K562 (cell line): Measurements from ENCODE around the gene RNF115. TPM values are rescaled to one million over a fixed set of nuclear protein-coding genes. Genes with fewer than 3 reads are reported as not detected.

Source experiments
- ATAC-seq: fragments of 200-7000 bp; cut with Tn5 transposase; 3 replicates; pipeline ENCODE4 v1.9.1; 2020; ENCODE audit warnings: moderate library complexity
- BruUV-seq: library from RNA; stranded (reverse); fragments of 400-500 nt; replicated peaks from 2 replicates; lab custom pipeline; 2021; lab: Mats Ljungman, UMichigan
- CTCF ChIA-PET: fragments of 300-600 bp; formaldehyde crosslinking; extraction: SDS; loops from one replicate; lab custom pipeline; 2021; ENCODE audit warnings: low intra/inter-chr PET ratio; lab: Yijun Ruan, JAX
- POLR2A ChIA-PET: fragments of 300-600, 350-650 bp; sonication (Branson Sonifier 250); formaldehyde crosslinking; extraction: SDS; loops from one replicate; lab custom pipeline; 2021; ENCODE audit warnings: antibody characterized with exemption, inconsistent platforms; lab: Yijun Ruan, JAX
- DNase-seq, 4 experiments: peaks; one replicate each; pipeline versions ENCODE4 v3.0.0 to v3.0.0-alpha.2; 2011 to 2018; ENCODE audit warnings: low spot score in 3 of 4, mixed read lengths in 3 of 4; ENCODE audit errors: extremely low read depth in 1 of 4
- FAIRE-seq: peaks from 2 replicates; lab custom pipeline; 2011; peaks lifted over from hg19 to GRCh38; lab: Jason Lieb, UNC
- H2AFZ ChIP-seq: 2 replicates; pipeline ENCODE4 v1.6.0; 2011; ENCODE audit warnings: low read depth, low read length, control low read depth, inconsistent platforms
- H3K27ac ChIP-seq: fragments of 200-600 bp; 3 replicates; pipeline ENCODE4 v1.8.0; 2011; ENCODE audit warnings: low read depth, mild to moderate bottlenecking, control low read depth, inconsistent platforms, low read length, moderate library complexity, mixed read lengths; ENCODE audit errors: extremely low read depth
- H3K27me3 ChIP-seq, 2 experiments: fragments of 300-600 bp in 1 of 2; 2 replicates in 1 of 2; 3 replicates in 1 of 2; pipeline versions ENCODE4 v1.6.0 to v1.8.0; 2011; ENCODE audit warnings: inconsistent platforms in 2 of 2, low read length in 2 of 2, mild to moderate bottlenecking in 1 of 2, mixed read lengths in 1 of 2, moderate library complexity in 1 of 2; ENCODE audit not compliant: control insufficient read depth in 2 of 2, insufficient read depth in 2 of 2
- H3K36me3 ChIP-seq: fragments of 300-600 bp; 3 replicates; pipeline ENCODE4 v1.8.0; 2011; ENCODE audit warnings: mild to moderate bottlenecking, low read length, inconsistent platforms; ENCODE audit not compliant: control insufficient read depth, insufficient read depth
- H3K4me1 ChIP-seq, 2 experiments: fragments of 200-600 bp in 1 of 2; replicated peaks in 1 of 2; 2 replicates in 1 of 2; 3 replicates in 1 of 2; pipeline versions ENCODE4 v1.5.1 to v1.8.0; 2011; ENCODE audit warnings: inconsistent platforms in 2 of 2, low read length in 2 of 2, mild to moderate bottlenecking in 1 of 2, mixed read lengths in 1 of 2, moderate library complexity in 1 of 2; ENCODE audit not compliant: control insufficient read depth in 2 of 2, insufficient read depth in 2 of 2
- H3K4me2 ChIP-seq: 2 replicates; pipeline ENCODE4 v1.6.1; 2011; ENCODE audit warnings: low read length, control low read depth, inconsistent platforms, mixed read lengths; ENCODE audit not compliant: insufficient read depth
- H3K4me3 ChIP-seq: fragments of 200-600 bp; sonication (generic), shearing (Covaris generic); 2 replicates; pipeline ENCODE4 v1.5.1; 2016; ENCODE audit warnings: control low read depth, inconsistent platforms
- H3K79me2 ChIP-seq: fragments of 200-600 bp; 3 replicates; pipeline ENCODE4 v1.8.0; 2011; ENCODE audit warnings: low read length, inconsistent platforms; ENCODE audit not compliant: control insufficient read depth, insufficient read depth
- H3K9ac ChIP-seq, 2 experiments: 2 replicates each; pipeline versions ENCODE4 v1.6.0 to v1.6.1; 2011; ENCODE audit warnings: low read depth in 2 of 2, low read length in 2 of 2, control low read depth in 1 of 2, inconsistent platforms in 1 of 2, mild to moderate bottlenecking in 1 of 2, mixed read lengths in 1 of 2; ENCODE audit not compliant: insufficient read depth in 1 of 2
- H3K9me1 ChIP-seq: one replicate; pipeline ENCODE4 v1.6.0; 2011; ENCODE audit warnings: inconsistent platforms, mild to moderate bottlenecking, low read length, moderate library complexity; ENCODE audit not compliant: control insufficient read depth, insufficient read depth
- H3K9me3 ChIP-seq: replicated peaks from 2 replicates; pipeline ENCODE4 v1.5.1; 2011; ENCODE audit warnings: low read depth, low read length, inconsistent platforms; ENCODE audit not compliant: control insufficient read depth, insufficient read depth
- H4K20me1 ChIP-seq: replicated peaks from 2 replicates; pipeline ENCODE4 v1.6.1; 2011; ENCODE audit warnings: low read length, inconsistent platforms, mixed read lengths; ENCODE audit not compliant: control insufficient read depth, insufficient read depth
- DMBX1 ChIP-seq: fragments of 250-450 bp; sonication (Bioruptor Pico); IDR thresholded peaks from 2 replicates; pipeline ENCODE4 v1.8.0; 2022; ENCODE audit warnings: inconsistent platforms, mild to moderate bottlenecking, moderate library complexity, borderline replicate concordance
- ZFX ChIP-seq: sonication (generic); formaldehyde crosslinking; IDR thresholded peaks from 2 replicates; pipeline ENCODE4 v1.8.0; 2022; ENCODE audit warnings: mild to moderate bottlenecking, missing genetic modification reagents, moderate library complexity
- ZNF12 ChIP-seq: sonication (generic); formaldehyde crosslinking; IDR thresholded peaks from 2 replicates; pipeline ENCODE4 v1.4.0; 2020; ENCODE audit warnings: mild to moderate bottlenecking, missing genetic modification reagents
- ZNF311 ChIP-seq: fragments of 250-450 bp; sonication (Bioruptor Pico); IDR thresholded peaks from 2 replicates; pipeline ENCODE4 v1.4.0; 2020; ENCODE audit warnings: mild to moderate bottlenecking, moderate library complexity
- WGBS: fragments of 100-300 bp; shearing (Covaris generic); methylation state at CpG from one replicate; pipeline ENCODE4 v1.1.6; 2016; ENCODE audit warnings: low coverage, mixed read lengths; ENCODE audit not compliant: insufficient coverage; ENCODE audit errors: missing lambda C conversion rate; 5-methylcytosine and 5-hydroxymethylcytosine counted together
- in situ Hi-C: fragments of 300-500 bp; cut with MboI; formaldehyde crosslinking; loops from 4 replicates; pipeline ENCODE4 v1.15.0; 2018; ENCODE audit warnings: inconsistent platforms, mixed read lengths
- intact Hi-C: fragments of 100-400 bp; cut with micrococcal nuclease; formaldehyde crosslinking; loops from 2 replicates; pipeline ENCODE4 v1.14.2; 2022
- polyA plus RNA-seq, 8 experiments: library from polyadenylated mRNA; depleted of rRNA in 4 of 8; stranded (reverse) in 5 of 8; unstranded in 3 of 8; fragments of >200 nt; fragmentation: Nextera tagmentation in 2 of 8; fragmentation: Illumina TruSeq in 1 of 8; extraction: Ambion mirVana in 2 of 8; extraction: Trizol in 1 of 8; gene quantifications; 2 replicates each; pipeline versions ENCODE4 v1.2.1 to v1.2.3, GENCODE V29; 2011 to 2014; ENCODE audit warnings: inconsistent platforms in 1 of 8, missing spikeins in 1 of 8
- total RNA-seq, 7 experiments: library from RNA; depleted of rRNA in 6 of 7; stranded (reverse); fragments of >200 nt in 6 of 7; fragmentation: Illumina TruSeq in 2 of 7; extraction: Trizol in 2 of 7; gene quantifications; 2 replicates each; pipeline versions ENCODE4 v1.2.1 to v1.2.3, GENCODE V29; 2011 to 2021; ENCODE audit warnings: low replicate concordance in 1 of 7
- TF ChIP-seq, protein P1 (sequence below): sonication (generic); formaldehyde crosslinking; IDR thresholded peaks from 2 replicates; pipeline ENCODE4 v1.8.1; 2023; ENCODE audit warnings: mild to moderate bottlenecking, missing genetic modification reagents

The RNF115 gene
- total and polyA plus RNA-seq, 9 of the 15 experiments (the other 6 are each of a cell fraction or from before 2014, with no cell fraction given), result 1.9 to 14.3 (median 9.5) TPM

DNA sequence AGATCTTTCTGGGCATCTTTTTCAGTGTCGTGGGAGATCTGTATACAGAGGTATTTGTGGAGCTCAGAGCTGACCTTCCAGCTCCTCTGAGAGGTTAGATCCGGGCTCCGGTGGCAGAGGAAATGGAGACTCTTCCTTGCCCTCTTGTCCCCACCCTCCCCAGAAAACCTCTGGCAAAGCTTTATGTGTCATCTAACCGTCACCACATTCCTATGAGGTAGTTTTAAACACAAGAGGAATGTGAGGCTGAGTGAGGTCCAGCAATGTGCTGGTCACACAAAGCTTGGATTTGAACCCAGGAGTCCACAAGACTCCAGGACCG lies 103.4 kb downstream of the RNF115 start (continued):
- TF ChIP-seq, protein P1, sequence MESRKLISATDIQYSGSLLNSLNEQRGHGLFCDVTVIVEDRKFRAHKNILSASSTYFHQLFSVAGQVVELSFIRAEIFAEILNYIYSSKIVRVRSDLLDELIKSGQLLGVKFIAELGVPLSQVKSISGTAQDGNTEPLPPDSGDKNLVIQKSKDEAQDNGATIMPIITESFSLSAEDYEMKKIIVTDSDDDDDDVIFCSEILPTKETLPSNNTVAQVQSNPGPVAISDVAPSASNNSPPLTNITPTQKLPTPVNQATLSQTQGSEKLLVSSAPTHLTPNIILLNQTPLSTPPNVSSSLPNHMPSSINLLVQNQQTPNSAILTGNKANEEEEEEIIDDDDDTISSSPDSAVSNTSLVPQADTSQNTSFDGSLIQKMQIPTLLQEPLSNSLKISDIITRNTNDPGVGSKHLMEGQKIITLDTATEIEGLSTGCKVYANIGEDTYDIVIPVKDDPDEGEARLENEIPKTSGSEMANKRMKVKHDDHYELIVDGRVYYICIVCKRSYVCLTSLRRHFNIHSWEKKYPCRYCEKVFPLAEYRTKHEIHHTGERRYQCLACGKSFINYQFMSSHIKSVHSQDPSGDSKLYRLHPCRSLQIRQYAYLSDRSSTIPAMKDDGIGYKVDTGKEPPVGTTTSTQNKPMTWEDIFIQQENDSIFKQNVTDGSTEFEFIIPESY (CRISPR knock-in tag), result no peak
- TF ChIP-seq ZFX (CRISPR knock-in tag) (no peak), DMBX1 (CRISPR knock-in tag) (no peak)

DNA sequence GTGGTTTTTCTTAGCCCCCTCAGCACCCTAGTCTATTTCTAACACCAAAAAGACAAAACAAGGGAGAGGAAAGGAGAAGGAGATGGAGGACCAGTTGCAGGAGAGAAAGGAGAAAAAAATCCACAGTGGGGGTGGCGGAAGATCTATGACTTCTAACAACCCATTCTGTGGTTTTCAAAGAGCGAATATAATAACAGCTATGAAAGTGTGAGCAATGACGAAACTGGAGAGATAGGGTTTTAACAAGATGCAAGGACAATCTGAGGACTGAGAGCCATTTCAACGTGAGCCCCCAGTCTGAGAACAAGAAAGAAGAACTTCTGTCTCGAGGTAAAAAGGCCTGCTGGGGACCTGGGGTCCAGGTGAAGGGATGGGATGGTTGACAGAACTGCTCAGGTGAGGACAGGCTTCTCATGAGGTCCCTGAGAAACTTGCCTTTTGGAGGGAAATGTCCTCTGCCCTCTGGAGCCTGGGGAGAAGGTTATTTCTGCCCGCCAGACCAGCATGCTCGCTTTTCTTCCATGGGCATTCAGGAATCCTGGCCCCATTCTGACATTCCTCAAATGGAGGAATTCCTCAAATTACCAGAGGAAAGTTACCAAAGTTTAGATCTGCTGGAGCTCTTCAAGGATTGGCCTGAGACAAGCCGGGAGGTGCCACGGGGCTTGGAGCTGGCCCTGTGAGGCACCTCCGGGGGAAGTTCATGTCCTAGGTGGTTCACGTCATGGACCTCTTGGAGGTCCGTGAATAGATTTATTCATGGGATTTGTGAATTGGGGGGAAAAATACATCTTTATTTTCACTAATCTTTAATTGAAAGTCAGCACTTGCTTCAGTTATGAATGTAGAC lies 104.4 kb downstream of the RNF115 start, which contains the start of gene CD160:
Gene CD160, plus strand, starts transcription at position 270 of the 850 bp plus-strand sequence. CDS start 8,829 bp downstream, outside the sequence.
- Histone ChIP-seq H4K20me1 (no peaks in the 10 kb centered on the region), H2AFZ (0 out of 2 replicates have a peak within 1 kb of the TSS, but pooled peaks have one; percentile 33), H3K9me1 (no peaks in the 10 kb centered on the region), H3K79me2 (no peaks in the 10 kb centered on the region), H3K4me1 (peaks cover 4 to 9% of the 10 kb centered on the region in 2 experiments; a peak in 3 of 5 replicates), H3K4me3 (no peak within 1 kb of the TSS), H3K27me3 (0 out of 5 replicates have a peak, but pooled peaks cover 0 to 6% of the 10 kb centered on the region in 2 experiments), H3K27ac (no peak within 1 kb of the TSS), H3K9ac (peak within 1 kb of the TSS in 1 of 2 experiments; percentile 50; a peak in 1 of 4 replicates), H3K36me3 (no peaks in the 10 kb centered on the region)
- WGBS, result 18% methylated on average over 12 of the region's 12 CpGs
- ATAC-seq (no peak), FAIRE-seq (no peak), DNase-seq (no peak)
- CTCF ChIA-PET, result interaction anchor here (1.2 kb wide), 1 partner anchor 9 kb away, joined by 4 read pairs; no protein-coding TSS in a partner anchor
- in situ Hi-C loops, result no loop called here
- intact Hi-C loops, result loop anchor here (5.0 to 10.0 kb wide), 2 partner anchors 122 to 295 kb away; no protein-coding TSS in a partner anchor
- TF ChIP-seq ZNF311, result no peak
- no peak for TF ChIP-seq ZNF12 (CRISPR knock-in tag)
- TF ChIP-seq, all 486 proteins: peak for 0
- H3K4me2 ChIP-seq, result no peak within 1 kb of the TSS
- BruUV-seq, result no TSS peak
- H3K9me3 ChIP-seq, result no peaks in the 10 kb centered on the region
- POLR2A ChIA-PET, result interaction anchor here (0.6 to 1.1 kb wide), 2 partner anchors 14 to 306 kb away, joined by 3 read pairs; no protein-coding TSS in a partner anchor
